Stimulated activated CD4-positive, alpha-beta T cell treated with anti-CD3 and anti-CD28 coated beads, Interleukin-4, amount 100 ng/mL, for 24 hours (primary cell): ENCODE data around the gene TOR1AIP2.
"Not testable (repeated sequence)": the region's sequence is repeated elsewhere in the genome, so short reads cannot be mapped to it uniquely, and the experiment has no call there.

Experiments
- DNase-seq: peaks from one replicate; pipeline ENCODE4 v3.0.0-alpha.2; 2020

Gene TOR1AIP2

DNA sequence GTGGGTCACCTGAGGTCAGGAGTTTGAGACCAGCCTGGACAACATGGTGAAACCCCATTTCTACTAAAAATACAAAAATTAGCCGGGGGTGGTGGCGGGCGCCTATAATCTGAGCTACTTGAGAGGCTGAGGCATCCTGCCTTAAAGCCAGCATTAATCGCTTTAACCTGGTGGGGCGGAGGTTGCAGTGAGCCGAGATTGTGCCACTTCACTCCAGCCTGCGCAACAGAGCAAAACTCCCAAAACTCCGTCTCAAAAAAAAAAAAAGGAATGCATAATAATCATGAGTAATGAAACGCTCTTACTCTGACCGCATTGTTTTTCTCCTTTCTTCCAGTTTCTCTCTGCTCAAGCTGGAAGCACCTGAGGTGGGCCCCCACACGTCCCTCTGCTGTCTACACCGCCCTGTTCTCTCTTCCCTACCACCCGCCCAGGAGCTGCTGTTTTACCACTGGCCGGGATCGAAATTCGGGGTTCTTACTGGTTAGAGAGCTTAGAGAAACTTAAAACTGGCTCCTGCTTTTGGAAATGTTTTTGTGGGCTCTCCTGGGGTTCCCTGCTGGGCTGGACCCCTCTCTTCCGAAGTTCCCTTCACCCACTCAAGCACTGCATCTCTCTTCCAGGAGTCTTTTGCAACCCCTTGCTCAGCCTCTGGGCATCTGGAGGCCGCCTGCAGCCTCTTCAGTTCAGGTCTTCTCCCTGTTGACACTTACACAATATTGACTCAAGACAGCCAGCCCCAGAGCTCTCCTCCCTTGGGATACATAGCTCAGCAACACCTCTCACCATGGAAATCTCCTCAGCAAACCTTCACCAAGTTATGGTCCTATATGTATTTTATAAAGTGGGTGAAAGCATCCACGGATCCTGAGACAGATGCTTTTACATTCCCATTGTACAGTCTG lies 72.1 kb downstream of the TOR1AIP2 start:
- no peak for DNase-seq

DNA sequence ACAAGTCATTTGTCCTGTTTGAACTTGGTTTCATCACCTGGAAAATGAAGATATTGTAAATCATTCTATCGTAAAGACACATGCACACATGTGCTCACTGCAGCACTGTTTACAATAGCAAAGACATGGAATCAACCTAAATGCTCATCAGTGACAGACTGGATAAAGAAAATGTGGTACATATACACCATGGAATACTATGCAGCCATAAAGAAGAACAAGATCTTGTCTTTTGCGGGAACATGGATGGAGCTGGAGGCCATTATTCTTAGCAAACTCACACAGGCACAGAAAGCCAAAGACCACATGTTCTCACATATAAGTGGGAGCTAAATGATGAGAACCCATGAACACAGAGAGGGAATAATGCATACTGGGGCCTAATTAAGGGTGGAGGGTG lies 73.2 kb downstream of the TOR1AIP2 start:
- DNase-seq = not testable (repeated sequence)

DNA sequence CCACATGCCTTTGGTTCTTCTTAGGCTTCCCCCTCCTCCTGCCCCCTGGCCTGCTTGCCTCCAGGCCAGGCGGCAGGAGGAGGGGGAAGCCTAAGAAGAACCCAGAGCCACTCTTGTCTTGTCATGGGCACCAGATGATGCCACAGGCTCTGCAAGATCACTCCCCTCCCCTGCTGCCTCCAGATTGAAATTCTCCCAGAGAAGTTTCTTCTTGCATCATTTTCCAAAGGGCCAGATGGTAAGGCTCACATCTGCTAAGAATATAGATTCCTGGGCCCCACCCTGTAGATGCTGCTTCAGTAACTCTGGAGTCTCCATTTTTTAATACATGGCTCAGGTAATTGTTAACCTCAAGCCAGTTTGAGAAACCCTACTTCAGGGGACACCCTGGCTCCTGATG lies 73.7 kb downstream of the TOR1AIP2 start:
- DNase-seq = no peak

DNA sequence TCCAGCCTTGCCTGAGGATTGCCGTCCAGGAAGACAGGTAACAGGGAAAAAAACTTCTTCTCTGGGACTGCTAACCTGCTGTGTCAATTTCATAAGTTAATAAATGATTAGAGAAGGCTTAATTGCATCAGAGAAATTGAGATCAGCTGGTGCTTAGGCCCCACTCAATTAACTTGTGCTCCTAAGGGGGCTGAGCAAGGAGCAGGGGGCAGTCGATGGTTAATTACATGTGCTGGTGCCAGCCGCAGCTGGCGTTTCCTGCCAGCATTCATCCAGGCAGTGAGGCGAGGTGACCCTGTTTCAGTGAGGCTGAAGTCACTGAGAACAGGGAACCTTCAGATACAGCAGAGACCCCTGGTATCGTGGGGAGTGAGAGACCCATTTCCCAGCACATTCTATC lies 74.5 kb downstream of the TOR1AIP2 start:
- DNase-seq = no peak

DNA sequence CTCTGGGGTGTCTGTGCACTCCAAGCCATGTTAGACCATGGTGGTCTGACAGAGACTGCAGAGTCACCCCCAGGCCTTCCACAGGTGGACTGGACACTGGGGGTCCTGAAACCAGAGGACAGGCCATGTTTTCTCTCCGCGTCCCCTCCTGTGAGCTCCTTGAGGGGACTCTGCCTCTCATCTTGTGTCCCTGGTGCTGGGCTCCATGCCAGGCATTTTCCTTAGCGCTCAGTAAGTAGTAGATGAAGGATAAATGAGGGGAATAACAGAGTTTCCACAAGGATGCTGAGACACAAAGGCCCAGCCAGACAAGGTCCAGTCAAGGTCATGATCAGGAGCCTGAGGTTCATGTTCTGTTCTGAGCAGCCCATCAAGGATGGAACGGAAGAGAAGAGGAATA lies 77.1 kb downstream of the TOR1AIP2 start:
- no peak for DNase-seq

DNA sequence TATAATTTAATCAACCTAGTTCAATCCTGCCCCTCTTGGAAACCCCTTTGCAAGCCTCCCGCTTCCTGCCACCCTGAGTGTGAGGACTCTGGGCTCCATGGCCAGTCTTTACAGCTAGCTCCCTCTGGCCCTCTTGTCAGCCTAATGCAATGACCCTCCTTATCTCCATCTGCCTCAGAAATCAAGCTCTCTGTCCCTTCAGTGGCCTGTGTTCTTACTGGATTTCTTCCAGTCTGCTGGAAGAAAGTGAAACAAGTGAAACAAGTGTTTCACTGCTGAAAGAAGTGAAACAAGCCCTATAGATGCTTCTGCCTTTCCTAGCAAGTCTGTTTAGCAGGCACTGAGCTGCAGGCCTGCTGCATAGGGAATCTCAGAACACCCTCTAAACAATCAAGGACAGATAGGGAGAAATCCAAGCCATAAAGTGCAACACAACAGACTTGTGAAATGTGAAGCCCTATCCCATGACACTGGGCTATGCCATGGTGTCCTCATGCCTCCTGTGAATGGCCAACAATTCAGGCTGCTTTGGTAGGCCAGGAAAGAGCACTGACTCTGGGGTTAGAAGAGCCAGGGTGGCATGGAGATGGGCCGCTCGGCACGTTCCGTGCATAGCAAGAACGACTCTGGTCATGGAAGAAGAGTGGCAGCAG lies 78.6 kb downstream of the TOR1AIP2 start:
- DNase-seq = no peak

DNA sequence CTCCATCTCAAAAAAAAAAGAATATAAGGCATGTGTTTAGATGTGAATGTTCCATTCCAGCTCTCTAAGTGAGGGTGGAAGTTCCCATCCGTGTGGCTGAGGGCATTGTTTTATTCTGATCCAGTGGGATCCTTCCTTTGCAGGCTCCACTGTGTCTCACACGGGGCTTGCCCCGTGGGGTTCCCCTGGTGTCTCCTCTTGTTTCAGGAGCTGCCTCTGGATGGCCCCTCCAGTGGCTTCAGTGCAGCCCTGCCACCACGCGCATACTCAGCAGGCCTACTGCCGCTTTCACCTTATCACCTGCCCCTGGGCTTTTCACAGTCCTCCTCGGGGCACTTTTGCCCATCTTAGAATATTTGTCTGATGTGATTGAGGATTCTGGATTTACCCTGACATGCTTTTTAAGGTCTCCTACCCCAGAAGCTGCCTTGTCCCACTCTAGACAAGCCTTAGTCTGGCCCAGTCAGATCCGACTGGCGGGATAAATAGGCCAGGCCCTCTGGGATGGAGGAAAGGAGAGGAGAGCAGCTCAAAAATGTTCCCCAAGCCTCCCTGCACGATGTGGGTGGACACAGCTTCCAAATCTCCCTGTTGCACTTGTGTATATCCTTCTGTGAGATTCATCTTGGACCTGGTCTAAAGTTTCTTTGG lies 79.3 kb downstream of the TOR1AIP2 start:
- no peak for DNase-seq

DNA sequence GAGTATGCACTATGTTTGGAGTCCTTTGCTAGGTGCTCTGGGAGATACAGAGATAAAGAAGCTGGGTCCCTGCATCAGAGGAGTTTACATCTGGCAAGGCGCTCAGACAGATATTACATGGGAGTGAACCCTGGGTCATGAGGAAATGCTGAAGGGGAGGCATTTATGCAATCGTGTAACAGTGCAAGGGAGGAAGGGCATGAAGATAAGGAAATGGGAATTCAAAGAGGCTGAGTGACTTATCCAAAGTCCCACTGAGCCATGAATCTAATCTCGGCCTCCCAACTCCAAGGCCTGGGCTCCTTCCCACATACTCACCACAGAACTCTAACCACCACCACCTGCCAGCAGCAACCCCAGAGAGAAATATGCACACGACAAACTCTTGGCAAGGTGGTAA lies 82.9 kb downstream of the TOR1AIP2 start:
- no peak for DNase-seq

DNA sequence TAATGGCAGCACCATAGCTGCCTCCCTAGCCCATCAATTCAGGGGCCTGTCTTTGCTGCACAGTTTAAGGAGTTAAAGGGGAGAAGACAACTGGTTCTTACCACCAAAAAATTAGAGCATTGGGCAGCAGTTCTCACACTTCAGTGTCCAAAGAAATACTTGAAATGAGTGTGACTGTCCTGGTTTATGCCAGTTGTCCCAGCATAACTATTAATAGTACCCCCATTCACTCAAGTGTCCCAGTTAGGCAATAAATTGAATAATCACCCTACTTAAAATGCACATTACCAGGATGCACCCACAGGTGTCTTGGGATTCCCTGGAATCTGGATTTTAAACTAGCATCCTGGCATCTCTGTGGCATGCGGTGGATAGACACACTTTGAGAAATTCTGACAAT lies 83.5 kb downstream of the TOR1AIP2 start:
- no peak for DNase-seq

DNA sequence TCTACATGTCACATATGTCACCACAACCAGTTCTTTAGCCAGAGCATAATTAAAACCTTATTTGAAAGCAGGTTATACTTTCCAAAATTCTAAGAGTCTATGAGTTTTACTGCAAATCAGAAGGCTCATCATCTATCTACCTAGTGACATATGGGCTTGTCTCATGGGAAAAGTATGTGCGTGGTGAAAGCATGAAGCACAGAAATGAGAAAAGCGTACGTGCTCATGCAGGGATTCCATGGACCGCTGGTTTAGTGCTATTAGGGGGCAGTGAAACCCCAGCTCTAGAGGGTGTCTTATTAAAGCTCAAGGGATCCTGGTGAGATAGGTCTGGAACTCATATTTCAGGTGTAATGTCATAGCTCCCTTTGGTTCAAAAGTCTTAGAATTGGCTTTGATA lies 84.3 kb downstream of the TOR1AIP2 start:
- DNase-seq = no peak
